ENCODE results near the gene MYO19. TPM values are rescaled to one million over a fixed set of nuclear protein-coding genes. Genes with fewer than 3 reads are reported as not detected.

MYO19 gene
- total and polyA plus RNA-seq, 2 of the 4 experiments (the other 2 are of a cell fraction), result 35.8 to 55.6 TPM

DNA sequence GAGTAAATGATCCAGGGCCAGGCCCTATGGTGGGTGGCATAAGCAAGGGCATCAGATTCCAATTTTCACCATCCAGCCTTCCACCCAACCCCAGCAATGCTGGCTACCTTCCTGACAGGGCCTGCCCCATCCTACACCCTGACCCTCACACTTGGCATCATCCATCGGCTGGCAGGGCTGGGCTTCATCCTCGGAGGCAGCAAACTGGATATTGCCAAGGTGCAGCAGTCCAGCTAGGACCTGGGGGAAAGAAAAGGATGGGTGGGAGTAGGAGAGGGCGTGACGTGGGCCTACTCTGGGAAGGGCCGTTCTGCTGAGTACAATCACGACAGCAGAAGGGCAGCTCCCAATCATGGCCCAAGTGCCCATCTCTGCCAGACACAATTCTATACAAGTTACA lies 23.5 kb downstream of the MYO19 start:
- H4K8ac ChIP-seq (ENCODE audit: low read depth in 2 of 2, low read length in 2 of 2), result no peak overlapping the region
- no peak overlapping the region for H2AK5ac ChIP-seq (ENCODE audit: low read depth, low read length)
- CTCF ChIA-PET, result no interaction called here
- H2AK9ac ChIP-seq (replicated peaks; ENCODE audit: low read depth, low read length, poor library complexity), result peak overlapping the region; percentile 37
- no peak overlapping the region for H2BK20ac ChIP-seq (ENCODE audit: low read depth, low read length)
- H3K36me3 ChIP-seq (ENCODE audit: control insufficient read depth, insufficient read depth, low read length), result peaks cover 43% of the 10 kb centered on the region
- H3K9me3 ChIP-seq (ENCODE audit: control insufficient read depth, insufficient read depth, low read length), result no peaks in the 10 kb centered on the region
- H2BK5ac ChIP-seq (ENCODE audit: low read depth, low read length, poor library complexity, severe bottlenecking), result no peak overlapping the region
- H4K91ac ChIP-seq (ENCODE audit: insufficient read depth, low read depth, low read length), result no peak overlapping the region
- no peak overlapping the region for H3K4ac ChIP-seq (ENCODE audit: low read depth, low read length)
- in situ Hi-C loops (cut with MboI; ENCODE audit: low sequenced_read_pairs), result no loop called here
- no peak overlapping the region for H3K4me2 ChIP-seq (ENCODE audit: low read depth, low read length)
- H3K79me1 ChIP-seq (ENCODE audit: low read depth in 1 of 2, low read length in 2 of 2), result no peaks in the 10 kb centered on the region
- H3K27me3 ChIP-seq (ENCODE audit: control insufficient read depth, insufficient read depth, low read length), result no peaks in the 10 kb centered on the region
- ATAC-seq (ENCODE audit: low read depth) (no peak), DNase-seq (no peak)
- no peak overlapping the region for H2BK120ac ChIP-seq (ENCODE audit: low read depth, low read length)
- H3K4me1 ChIP-seq (ENCODE audit: control insufficient read depth, insufficient read depth, low read length), result no peaks in the 10 kb centered on the region
- no peak overlapping the region for H3K9ac ChIP-seq (ENCODE audit: low read depth, low read length)
- BruUV-seq (replicated peaks), result no TSS peak
- no peak overlapping the region for H3K4me3 ChIP-seq (ENCODE audit: insufficient read depth, low read depth, low read length)
- 100% methylated on average over 2 of the region's 6 CpGs; no CpG with 5 or more reads in 1 of the 2 experiments for WGBS, 2 experiments (ENCODE audit: extremely low coverage in 2 of 2, insufficient read length in 1 of 2)
- intact Hi-C loops (cut with micrococcal nuclease), result no loop called here
- H3K14ac ChIP-seq (replicated peaks; ENCODE audit: low read depth, low read length), result no peak overlapping the region
- no peak overlapping the region for H3K23ac ChIP-seq (ENCODE audit: low read depth, low read length)
- POLR2A ChIA-PET (ENCODE audit: unreplicated experiment), result no interaction called here
- H2AFZ ChIP-seq (replicated peaks; ENCODE audit: low read length, poor library complexity), result no peak overlapping the region
- H3K56ac ChIP-seq (ENCODE audit: extremely low read depth, insufficient read depth, low read length), result no peak overlapping the region
- H4K5ac ChIP-seq (ENCODE audit: low read depth, low read length), result no peak overlapping the region
- no peak overlapping the region for H2BK15ac ChIP-seq (ENCODE audit: low read depth, low read length)
- TF ChIP-seq, protein P1, sequence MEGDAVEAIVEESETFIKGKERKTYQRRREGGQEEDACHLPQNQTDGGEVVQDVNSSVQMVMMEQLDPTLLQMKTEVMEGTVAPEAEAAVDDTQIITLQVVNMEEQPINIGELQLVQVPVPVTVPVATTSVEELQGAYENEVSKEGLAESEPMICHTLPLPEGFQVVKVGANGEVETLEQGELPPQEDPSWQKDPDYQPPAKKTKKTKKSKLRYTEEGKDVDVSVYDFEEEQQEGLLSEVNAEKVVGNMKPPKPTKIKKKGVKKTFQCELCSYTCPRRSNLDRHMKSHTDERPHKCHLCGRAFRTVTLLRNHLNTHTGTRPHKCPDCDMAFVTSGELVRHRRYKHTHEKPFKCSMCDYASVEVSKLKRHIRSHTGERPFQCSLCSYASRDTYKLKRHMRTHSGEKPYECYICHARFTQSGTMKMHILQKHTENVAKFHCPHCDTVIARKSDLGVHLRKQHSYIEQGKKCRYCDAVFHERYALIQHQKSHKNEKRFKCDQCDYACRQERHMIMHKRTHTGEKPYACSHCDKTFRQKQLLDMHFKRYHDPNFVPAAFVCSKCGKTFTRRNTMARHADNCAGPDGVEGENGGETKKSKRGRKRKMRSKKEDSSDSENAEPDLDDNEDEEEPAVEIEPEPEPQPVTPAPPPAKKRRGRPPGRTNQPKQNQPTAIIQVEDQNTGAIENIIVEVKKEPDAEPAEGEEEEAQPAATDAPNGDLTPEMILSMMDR (conservative IDR thresholded peaks at IDR 0.05; ENCODE audit: low read depth, low read length), result no peak
- TF ChIP-seq CHD1 (IDR thresholded peaks at IDR 0.05; ENCODE audit: low read depth, low read length) (no peak), SMC3 (IDR thresholded peaks at IDR 0.05; ENCODE audit: low read depth, low read length) (no peak), NFE2L2 (IDR thresholded peaks at IDR 0.05; ENCODE audit: low read depth, low read length) (no peak), MAFK (IDR thresholded peaks at IDR 0.05; ENCODE audit: low read depth, low read length) (no peak), POLR2A (IDR thresholded peaks at IDR 0.05; ENCODE audit: low read depth, low read length) (no peak), RFX5 (IDR thresholded peaks at IDR 0.05; ENCODE audit: low read depth, low read length) (no peak), RCOR1 (IDR thresholded peaks at IDR 0.05; ENCODE audit: insufficient replicate concordance, low read length) (no peak), BHLHE40 (IDR thresholded peaks at IDR 0.05; ENCODE audit: low read depth, low read length) (no peak), FOS (IDR thresholded peaks at IDR 0.05; ENCODE audit: low read depth, low read length) (no peak), MXI1 (IDR thresholded peaks at IDR 0.05; ENCODE audit: borderline replicate concordance, low read depth, low read length) (no peak), RAD21 (IDR thresholded peaks at IDR 0.05; ENCODE audit: low read length) (no peak), CEBPB (IDR thresholded peaks at IDR 0.05; ENCODE audit: low read depth, low read length) (no peak), MAZ (IDR thresholded peaks at IDR 0.05; ENCODE audit: borderline replicate concordance, low read depth, low read length) (no peak)
- TF ChIP-seq, protein P2, sequence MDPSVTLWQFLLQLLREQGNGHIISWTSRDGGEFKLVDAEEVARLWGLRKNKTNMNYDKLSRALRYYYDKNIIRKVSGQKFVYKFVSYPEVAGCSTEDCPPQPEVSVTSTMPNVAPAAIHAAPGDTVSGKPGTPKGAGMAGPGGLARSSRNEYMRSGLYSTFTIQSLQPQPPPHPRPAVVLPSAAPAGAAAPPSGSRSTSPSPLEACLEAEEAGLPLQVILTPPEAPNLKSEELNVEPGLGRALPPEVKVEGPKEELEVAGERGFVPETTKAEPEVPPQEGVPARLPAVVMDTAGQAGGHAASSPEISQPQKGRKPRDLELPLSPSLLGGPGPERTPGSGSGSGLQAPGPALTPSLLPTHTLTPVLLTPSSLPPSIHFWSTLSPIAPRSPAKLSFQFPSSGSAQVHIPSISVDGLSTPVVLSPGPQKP (IDR thresholded peaks at IDR 0.05; ENCODE audit: borderline replicate concordance, low read depth, low read length), result no peak
- TF ChIP-seq, protein P3, sequence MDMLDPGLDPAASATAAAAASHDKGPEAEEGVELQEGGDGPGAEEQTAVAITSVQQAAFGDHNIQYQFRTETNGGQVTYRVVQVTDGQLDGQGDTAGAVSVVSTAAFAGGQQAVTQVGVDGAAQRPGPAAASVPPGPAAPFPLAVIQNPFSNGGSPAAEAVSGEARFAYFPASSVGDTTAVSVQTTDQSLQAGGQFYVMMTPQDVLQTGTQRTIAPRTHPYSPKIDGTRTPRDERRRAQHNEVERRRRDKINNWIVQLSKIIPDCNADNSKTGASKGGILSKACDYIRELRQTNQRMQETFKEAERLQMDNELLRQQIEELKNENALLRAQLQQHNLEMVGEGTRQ (IDR thresholded peaks at IDR 0.05; ENCODE audit: low read depth, low read length), result no peak
- dilution Hi-C loops (cut with HindIII; ENCODE audit: low sequenced_read_pairs, unreplicated experiment), result no loop called here
- peaks cover 15% of the 10 kb centered on the region for H3K9me1 ChIP-seq (ENCODE audit: insufficient read depth, low read length)
- no peak overlapping the region for H3K27ac ChIP-seq (ENCODE audit: insufficient read depth, low read length)
- no peaks in the 10 kb centered on the region for H4K20me1 ChIP-seq (ENCODE audit: insufficient read depth, low read length)
- H3K18ac ChIP-seq (ENCODE audit: low read depth, low read length), result no peak overlapping the region

Data from IMR-90 (cell line).